T47D (cell line): ENCODE measurements around the gene TTC39B.
A peak's percentile ranks its signal among the peaks of the same experiment; 100 is the strongest.

Experiments
- DNase-seq, 2 experiments: peaks; one replicate each; pipeline versions ENCODE4 v3.0.0 to v3.0.0-alpha.2; 2011 to 2012; ENCODE audit warnings: low read depth in 1 of 2, low spot score in 1 of 2
- JUND ChIP-seq: IDR thresholded peaks from 2 replicates; pipeline ENCODE4 v1.6.1; 2012; ENCODE audit warnings: low read depth
- in situ Hi-C: cut with HindIII; loops from 2 replicates; pipeline ENCODE4 v1.10.0; 2016; ENCODE audit warnings: low sequenced_read_pairs, low pct_unique_long_range_greater_than_20kb

Gene TTC39B

GRCh38 chr9:15137658-15138356 lies 169.2 kb downstream of the TTC39B start:
- no peak for TF ChIP-seq JUND
- no peak for DNase-seq
- in situ Hi-C loops = no loop called here

GRCh38 chr9:15137089-15137488 lies 169.9 kb downstream of the TTC39B start:
- in situ Hi-C loops = no loop called here
- no peak for DNase-seq
- TF ChIP-seq JUND = no peak

GRCh38 chr9:15136646-15137045 lies 170.4 kb downstream of the TTC39B start:
- TF ChIP-seq JUND = no peak
- no peak for DNase-seq
- in situ Hi-C loops = no loop called here

GRCh38 chr9:15135164-15135792 lies 171.7 kb downstream of the TTC39B start:
- in situ Hi-C loops = no loop called here
- TF ChIP-seq JUND = no peak
- peak in 1 of 2 experiments; percentile 79 for DNase-seq

GRCh38 chr9:15133488-15133887 lies 173.5 kb downstream of the TTC39B start:
- no peak for DNase-seq
- in situ Hi-C loops = no loop called here
- TF ChIP-seq JUND = no peak

GRCh38 chr9:15132091-15132490 lies 174.9 kb downstream of the TTC39B start:
- in situ Hi-C loops = no loop called here
- no peak for DNase-seq
- TF ChIP-seq JUND = no peak

- DNase-seq = no peak
- TF ChIP-seq JUND = no peak
- in situ Hi-C loops = no loop called here
These were observed 175.9 kb downstream of the TTC39B start for GRCh38 chr9:15131094-15131493.

GRCh38 chr9:15127831-15128230 lies 179.2 kb downstream of the TTC39B start:
- no peak for TF ChIP-seq JUND
- in situ Hi-C loops = no loop called here
- DNase-seq = no peak

GRCh38 chr9:15121630-15122029 lies 185.4 kb downstream of the TTC39B start:
- no peak for DNase-seq
- no peak for TF ChIP-seq JUND
- in situ Hi-C loops = no loop called here

- peak in 1 of 2 experiments; percentile 32 for DNase-seq
- no peak for TF ChIP-seq JUND
- in situ Hi-C loops = no loop called here
These were observed 190.9 kb downstream of the TTC39B start for GRCh38 chr9:15116130-15116580.

GRCh38 chr9:15115702-15116101 lies 191.3 kb downstream of the TTC39B start:
- in situ Hi-C loops = no loop called here
- TF ChIP-seq JUND = no peak
- no peak for DNase-seq

GRCh38 chr9:15115041-15115440 lies 192.0 kb downstream of the TTC39B start:
- in situ Hi-C loops = no loop called here

More at GRCh38 chr9:15115041-15115440, 192.0 kb downstream of the TTC39B start:
- TF ChIP-seq JUND = no peak
- no peak for DNase-seq
